Endothelial cell of umbilical vein (primary cell): ENCODE measurements around the gene HSF2. TPM values are rescaled to one million over a fixed set of nuclear protein-coding genes. Genes with fewer than 3 reads are reported as not detected.

Experiments used
- BruUV-seq: library from RNA; stranded (reverse); fragments of 400-500 nt; replicated peaks from 2 replicates; lab custom pipeline; 2021; lab: Mats Ljungman, UMichigan
- CTCF ChIA-PET: fragments of 300-600, 350-600 bp; sonication (Branson Sonifier 250); formaldehyde crosslinking; loops from one replicate; lab custom pipeline; 2021; ENCODE audit warnings: antibody characterized with exemption, inconsistent platforms; lab: Charles Lee
- POLR2A ChIA-PET: fragments of 300-600, 350-600 bp; sonication (Branson Sonifier 250); formaldehyde crosslinking; loops from one replicate; lab custom pipeline; 2021; ENCODE audit warnings: antibody characterized with exemption, inconsistent platforms; lab: Charles Lee
- DNase-seq: peaks from one replicate; pipeline ENCODE4 v3.0.0-alpha.2; 2011; ENCODE audit warnings: low read depth, low spot score
- FAIRE-seq: peaks from 2 replicates; lab custom pipeline; 2011; peaks lifted over from hg19 to GRCh38; lab: Jason Lieb, UNC
- H2AFZ ChIP-seq: 2 replicates; pipeline ENCODE4 v1.6.0; 2012; ENCODE audit warnings: low read depth, low read length, control low read depth, inconsistent platforms
- H3K27ac ChIP-seq: 2 replicates; pipeline ENCODE4 v1.5.1; 2011; ENCODE audit warnings: low read depth, mild to moderate bottlenecking, control low read depth, low read length, moderate library complexity; ENCODE audit not compliant: insufficient read depth
- H3K27me3 ChIP-seq, 2 experiments: 2 replicates each; pipeline versions ENCODE4 v1.6.0 to v1.6.1; 2011; ENCODE audit warnings: low read length in 2 of 2, mixed read lengths in 1 of 2; ENCODE audit not compliant: control insufficient read depth in 2 of 2, insufficient read depth in 2 of 2
- H3K36me3 ChIP-seq, 2 experiments: 2 replicates in 1 of 2; 3 replicates in 1 of 2; pipeline ENCODE4 v1.5.1; 2011; ENCODE audit warnings: low read length in 2 of 2, mild to moderate bottlenecking in 1 of 2, moderate library complexity in 1 of 2; ENCODE audit not compliant: control insufficient read depth in 2 of 2, insufficient read depth in 2 of 2; ENCODE audit errors: extremely low read depth in 1 of 2
- H3K4me1 ChIP-seq: 3 replicates; pipeline ENCODE4 v1.5.1; 2011; ENCODE audit warnings: mild to moderate bottlenecking, low read length; ENCODE audit not compliant: control insufficient read depth, insufficient read depth; ENCODE audit errors: extremely low read depth
- H3K4me2 ChIP-seq: 2 replicates; pipeline ENCODE4 v1.6.1; 2011; ENCODE audit warnings: low read length, control low read depth, mixed read lengths; ENCODE audit not compliant: insufficient read depth
- H3K4me3 ChIP-seq, 3 experiments: fragments of 200-600 bp in 1 of 3; sonication (generic), shearing (Covaris generic) in 1 of 3; replicated peaks in 1 of 3; 2 replicates each; pipeline ENCODE4 v1.5.1; 2011 to 2016; ENCODE audit warnings: control low read depth in 3 of 3, low read length in 3 of 3, mild to moderate bottlenecking in 2 of 3, inconsistent platforms in 1 of 3, low read depth in 1 of 3, moderate library complexity in 1 of 3; ENCODE audit not compliant: insufficient read depth in 1 of 3
- H3K79me2 ChIP-seq: 2 replicates; pipeline ENCODE4 v1.6.0; 2012; ENCODE audit warnings: low read length, inconsistent platforms; ENCODE audit not compliant: control insufficient read depth, insufficient read depth
- H3K9ac ChIP-seq: replicated peaks from 2 replicates; pipeline ENCODE3; 2011; ENCODE audit warnings: low read length, control low read depth; ENCODE audit not compliant: insufficient read depth; ENCODE audit errors: extremely low read depth
- H3K9me1 ChIP-seq: replicated peaks from 3 replicates; pipeline ENCODE4 v1.6.0; 2011; ENCODE audit warnings: mild to moderate bottlenecking, low read length; ENCODE audit not compliant: control insufficient read depth, insufficient read depth; ENCODE audit errors: extremely low read depth
- H3K9me3 ChIP-seq: replicated peaks from 2 replicates; pipeline ENCODE4 v1.5.1; 2012; ENCODE audit warnings: low read length, inconsistent platforms; ENCODE audit not compliant: control insufficient read depth, insufficient read depth
- H4K20me1 ChIP-seq: replicated peaks from 2 replicates; pipeline ENCODE3; 2011; ENCODE audit warnings: mild to moderate bottlenecking, low read length; ENCODE audit not compliant: control insufficient read depth, insufficient read depth; ENCODE audit errors: extremely low read depth
- EZH2 ChIP-seq: IDR thresholded peaks from 2 replicates; pipeline ENCODE4 v1.6.1; 2012; ENCODE audit warnings: borderline replicate concordance, low read depth, mild to moderate bottlenecking, moderate library complexity, low read length, inconsistent platforms; ENCODE audit not compliant: severe bottlenecking
- FOS ChIP-seq: IDR thresholded peaks from 2 replicates; pipeline ENCODE4 v1.6.1; 2011; ENCODE audit warnings: mild to moderate bottlenecking, low read length, moderate library complexity, borderline replicate concordance; ENCODE audit not compliant: insufficient read depth
- GATA2 ChIP-seq: IDR thresholded peaks from 2 replicates; pipeline ENCODE4 v1.7.0; 2011; ENCODE audit warnings: low read depth, mild to moderate bottlenecking, moderate library complexity, mixed read lengths, low read length; ENCODE audit not compliant: insufficient read length, insufficient read depth
- JUN ChIP-seq: IDR thresholded peaks from 2 replicates; pipeline ENCODE4 v1.6.1; 2011; ENCODE audit warnings: borderline replicate concordance, low read depth; ENCODE audit not compliant: insufficient read length, insufficient read depth
- MAX ChIP-seq: IDR thresholded peaks from 2 replicates; pipeline ENCODE4 v1.6.1; 2011; ENCODE audit not compliant: insufficient read depth, insufficient read length
- MYC ChIP-seq: IDR thresholded peaks from one replicate; pipeline ENCODE4 v1.6.1; 2011; ENCODE audit warnings: mild to moderate bottlenecking, low read depth, low read length
- POLR2A ChIP-seq: IDR thresholded peaks from 2 replicates; pipeline ENCODE4 v1.6.1; 2012; ENCODE audit warnings: low read depth, mild to moderate bottlenecking, control low read depth, low read length
- POLR2AphosphoS5 ChIP-seq: IDR thresholded peaks from 2 replicates; pipeline ENCODE4 v1.6.1; 2012; ENCODE audit warnings: low read depth, mild to moderate bottlenecking, control low read depth, low read length, moderate library complexity; ENCODE audit not compliant: insufficient read depth
- dilution Hi-C: fragments of 300-500 bp; cut with MboI; formaldehyde crosslinking; loops from one replicate; pipeline ENCODE4 v1.15.0; 2019; ENCODE audit warnings: low sequenced_read_pairs; ENCODE audit not compliant: extremely low pct_ligation_motif_present
- intact Hi-C: fragments of 100-400 bp; cut with micrococcal nuclease; formaldehyde crosslinking; loops from one replicate; pipeline ENCODE4 v1.10.0; 2022
- polyA plus RNA-seq, 4 experiments: library from polyadenylated mRNA; depleted of rRNA in 3 of 4; stranded (reverse) in 3 of 4; unstranded in 1 of 4; fragments of >200 nt; gene quantifications; 2 replicates each; pipeline versions ENCODE4 v1.2.1 to v1.2.3, GENCODE V29; 2011 to 2012; ENCODE audit warnings: missing spikeins in 1 of 4
- total RNA-seq: library from RNA; stranded (reverse); gene quantifications from 2 replicates; pipeline ENCODE4 v1.2.3, GENCODE V29; 2021
- TF ChIP-seq, protein P1 (sequence below), 2 donors: IDR thresholded peaks; 1 replicate in 1 of 2; 2 replicates in 1 of 2; pipeline ENCODE4 v1.5.1; 2011; ENCODE audit warnings: low read length in 2 of 2, mild to moderate bottlenecking in 2 of 2, moderate library complexity in 2 of 2, control low read depth in 1 of 2, inconsistent platforms in 1 of 2, low read depth in 1 of 2; ENCODE audit not compliant: insufficient read depth in 1 of 2; ENCODE audit errors: extremely low read depth in 1 of 2

The HSF2 gene
- total and polyA plus RNA-seq, 2 donors (not counting 3 experiments of a cell fraction or from before 2014, with no cell fraction given): 8.0 to 13.3 TPM

GRCh38 chr6:122393351-122393896, 6.0 kb upstream of the HSF2 start:
- H3K4me2 ChIP-seq: no peak overlapping the region
- no peaks in the 10 kb centered on the region for H3K9me1 ChIP-seq
- no peaks in the 10 kb centered on the region for H3K36me3 ChIP-seq
- FAIRE-seq (no peak), DNase-seq (no peak)
- no peaks in the 10 kb centered on the region for H4K20me1 ChIP-seq
- no peak overlapping the region for H3K4me3 ChIP-seq
- no peaks in the 10 kb centered on the region for H3K79me2 ChIP-seq
- no peak overlapping the region for H3K9ac ChIP-seq
- dilution Hi-C loops (no loop called here), intact Hi-C loops (loop anchor here (10.0 kb wide), 1 partner anchor 391 kb away; the partner anchor contains the start of gene SMPDL3A)
- no peak overlapping the region for H3K27ac ChIP-seq
- no peaks in the 10 kb centered on the region for H3K4me1 ChIP-seq
- peaks cover 16 to 24% of the 10 kb centered on the region in 2 experiments for H3K27me3 ChIP-seq
- no TSS peak for BruUV-seq
- no peak overlapping the region for H2AFZ ChIP-seq
- no peaks in the 10 kb centered on the region for H3K9me3 ChIP-seq
- ChIA-PET CTCF (no interaction called here), POLR2A (no interaction called here)
- TF ChIP-seq GATA2: no peak
- no peak for TF ChIP-seq FOS
- TF ChIP-seq, protein P1, sequence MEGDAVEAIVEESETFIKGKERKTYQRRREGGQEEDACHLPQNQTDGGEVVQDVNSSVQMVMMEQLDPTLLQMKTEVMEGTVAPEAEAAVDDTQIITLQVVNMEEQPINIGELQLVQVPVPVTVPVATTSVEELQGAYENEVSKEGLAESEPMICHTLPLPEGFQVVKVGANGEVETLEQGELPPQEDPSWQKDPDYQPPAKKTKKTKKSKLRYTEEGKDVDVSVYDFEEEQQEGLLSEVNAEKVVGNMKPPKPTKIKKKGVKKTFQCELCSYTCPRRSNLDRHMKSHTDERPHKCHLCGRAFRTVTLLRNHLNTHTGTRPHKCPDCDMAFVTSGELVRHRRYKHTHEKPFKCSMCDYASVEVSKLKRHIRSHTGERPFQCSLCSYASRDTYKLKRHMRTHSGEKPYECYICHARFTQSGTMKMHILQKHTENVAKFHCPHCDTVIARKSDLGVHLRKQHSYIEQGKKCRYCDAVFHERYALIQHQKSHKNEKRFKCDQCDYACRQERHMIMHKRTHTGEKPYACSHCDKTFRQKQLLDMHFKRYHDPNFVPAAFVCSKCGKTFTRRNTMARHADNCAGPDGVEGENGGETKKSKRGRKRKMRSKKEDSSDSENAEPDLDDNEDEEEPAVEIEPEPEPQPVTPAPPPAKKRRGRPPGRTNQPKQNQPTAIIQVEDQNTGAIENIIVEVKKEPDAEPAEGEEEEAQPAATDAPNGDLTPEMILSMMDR (IDR thresholded peaks at IDR 0.05; ENCODE audit: extremely low read depth in 1 of 2, insufficient read depth in 1 of 2, low read depth in 1 of 2, low read length in 2 of 2): no peak
- no peak for TF ChIP-seq POLR2AphosphoS5
- TF ChIP-seq POLR2A: no peak
- TF ChIP-seq EZH2: no peak
- no peak for TF ChIP-seq JUN
- TF ChIP-seq MAX: no peak
- no peak for TF ChIP-seq MYC
